Trophoblast cell (in vitro differentiated cells and primary cell): Measurements from ENCODE around the gene BBIP1.
A peak's percentile ranks its signal among the peaks of the same experiment; 100 is the strongest.

Experiments
- DNase-seq, 2 donors: peaks; one replicate each; pipeline ENCODE4 v3.0.0-alpha.2; 2016
- H2AFZ ChIP-seq: 2 replicates; pipeline ENCODE4 v1.6.1; 2013; ENCODE audit warnings: low read length, moderate library complexity, mild to moderate bottlenecking; ENCODE audit not compliant: insufficient read depth, poor library complexity
- H2AK5ac ChIP-seq: 2 replicates; pipeline ENCODE4 v1.6.1; 2013; ENCODE audit warnings: mild to moderate bottlenecking, low read length
- H2BK120ac ChIP-seq: 2 replicates; pipeline ENCODE4 v1.6.1; 2013; ENCODE audit warnings: low read length, mild to moderate bottlenecking, moderate library complexity; ENCODE audit not compliant: insufficient read depth, poor library complexity
- H2BK12ac ChIP-seq: 2 replicates; pipeline ENCODE4 v1.6.1; 2013; ENCODE audit warnings: mild to moderate bottlenecking, low read length, moderate library complexity
- H2BK5ac ChIP-seq: 2 replicates; pipeline ENCODE4 v1.6.1; 2013; ENCODE audit warnings: low read length, low read depth, moderate library complexity, mild to moderate bottlenecking; ENCODE audit not compliant: poor library complexity
- H3K14ac ChIP-seq: 2 replicates; pipeline ENCODE4 v1.6.1; 2013; ENCODE audit warnings: mild to moderate bottlenecking, low read length
- H3K18ac ChIP-seq: 2 replicates; pipeline ENCODE4 v1.6.1; 2013; ENCODE audit warnings: mild to moderate bottlenecking, low read length
- H3K23ac ChIP-seq: 2 replicates; pipeline ENCODE4 v1.6.1; 2013; ENCODE audit warnings: low read length
- H3K27ac ChIP-seq: 2 replicates; pipeline ENCODE4 v1.5.1; 2013; ENCODE audit warnings: low read depth, mild to moderate bottlenecking, inconsistent platforms, low read length, moderate library complexity
- H3K27me3 ChIP-seq: 2 replicates; pipeline ENCODE4 v1.6.1; 2013; ENCODE audit warnings: inconsistent platforms, mild to moderate bottlenecking, low read length, moderate library complexity; ENCODE audit not compliant: insufficient read depth
- H3K36me3 ChIP-seq, 2 experiments: 1 replicate in 1 of 2; 2 replicates in 1 of 2; pipeline ENCODE4 v1.6.1; 2013; ENCODE audit warnings: low read length in 2 of 2, mild to moderate bottlenecking in 2 of 2, moderate library complexity in 1 of 2; ENCODE audit not compliant: insufficient read depth in 2 of 2, control insufficient read depth in 1 of 2
- H3K4ac ChIP-seq: 2 replicates; pipeline ENCODE4 v1.6.1; 2013; ENCODE audit warnings: low read depth, mild to moderate bottlenecking, low read length, moderate library complexity
- H3K4me1 ChIP-seq, 2 experiments: 1 replicate in 1 of 2; 2 replicates in 1 of 2; pipeline ENCODE4 v1.6.1; 2013; ENCODE audit warnings: low read length in 2 of 2, mild to moderate bottlenecking in 2 of 2, moderate library complexity in 1 of 2; ENCODE audit not compliant: insufficient read depth in 2 of 2, control insufficient read depth in 1 of 2
- H3K4me2 ChIP-seq: 2 replicates; pipeline ENCODE4 v1.6.1; 2013; ENCODE audit warnings: inconsistent platforms, mild to moderate bottlenecking, low read length, moderate library complexity
- H3K4me3 ChIP-seq: 2 replicates; pipeline ENCODE4 v1.5.1; 2013; ENCODE audit warnings: mild to moderate bottlenecking, low read depth, low read length, inconsistent platforms
- H3K79me1 ChIP-seq: one replicate; pipeline ENCODE4 v1.6.1; 2013; ENCODE audit warnings: low read length
- H3K79me2 ChIP-seq: 2 replicates; pipeline ENCODE4 v1.6.1; 2013; ENCODE audit warnings: low read length, mild to moderate bottlenecking; ENCODE audit not compliant: control insufficient read depth, insufficient read depth, poor library complexity
- H3K9ac ChIP-seq: 2 replicates; pipeline ENCODE4 v1.6.1; 2013; ENCODE audit warnings: mild to moderate bottlenecking, low read length
- H3K9me3 ChIP-seq: 2 replicates; pipeline ENCODE4 v1.6.1; 2013; ENCODE audit warnings: low read depth, mild to moderate bottlenecking, control low read depth, inconsistent platforms, low read length; ENCODE audit not compliant: insufficient read depth
- H4K12ac ChIP-seq: 2 replicates; pipeline ENCODE4 v1.6.1; 2013; ENCODE audit warnings: low read depth, mild to moderate bottlenecking, low read length, moderate library complexity
- H4K8ac ChIP-seq: 2 replicates; pipeline ENCODE4 v1.6.1; 2013; ENCODE audit warnings: low read depth, mild to moderate bottlenecking, low read length, moderate library complexity
- H4K91ac ChIP-seq: one replicate; pipeline ENCODE4 v1.6.1; 2013; ENCODE audit warnings: low read depth, mild to moderate bottlenecking, low read length, moderate library complexity
- WGBS: extraction: QIAGEN DNeasy Blood & Tissue Kit; methylation state at CpG from one replicate; pipeline ENCODE4 v1.1.7; 2013; ENCODE audit warnings: missing lambda C conversion rate; ENCODE audit not compliant: insufficient read length, insufficient coverage; ENCODE audit errors: extremely low coverage; 5-methylcytosine and 5-hydroxymethylcytosine counted together

The BBIP1 gene

GRCh38 chr10:110910138-110910537, 8.8 kb downstream of the BBIP1 start:
- no peak overlapping the region for H3K23ac ChIP-seq
- no peaks in the 10 kb centered on the region for H3K79me2 ChIP-seq
- H2BK120ac ChIP-seq, result no peak overlapping the region
- no peaks in the 10 kb centered on the region for H3K9me3 ChIP-seq
- no peaks in the 10 kb centered on the region for H3K79me1 ChIP-seq
- no peak overlapping the region for H4K91ac ChIP-seq
- no peaks in the 10 kb centered on the region for H3K4me1 ChIP-seq
- no peak overlapping the region for H2BK12ac ChIP-seq
- H3K27me3 ChIP-seq, result no peaks in the 10 kb centered on the region
- H3K4me3 ChIP-seq, result no peak overlapping the region
- DNase-seq, result no peak
- H4K8ac ChIP-seq, result no peak overlapping the region
- no CpG with 5 or more reads among the region's 4 CpGs for WGBS
- H2AK5ac ChIP-seq, result no peak overlapping the region
- no peaks in the 10 kb centered on the region for H3K36me3 ChIP-seq
- H2AFZ ChIP-seq, result no peak overlapping the region
- H3K9ac ChIP-seq, result no peak overlapping the region
- H3K27ac ChIP-seq, result no peak overlapping the region
- H2BK5ac ChIP-seq, result no peak overlapping the region
- H3K4me2 ChIP-seq, result no peak overlapping the region
- no peak overlapping the region for H3K4ac ChIP-seq
- no peak overlapping the region for H3K14ac ChIP-seq
- no peak overlapping the region for H3K18ac ChIP-seq
- H4K12ac ChIP-seq, result no peak overlapping the region

GRCh38 chr10:110903280-110904278, 15.4 kb downstream of the BBIP1 start:
- H3K79me1 ChIP-seq, result no peaks in the 10 kb centered on the region
- H3K4ac ChIP-seq, result no peak overlapping the region
- H2BK120ac ChIP-seq, result no peak overlapping the region
- no peaks in the 10 kb centered on the region for H3K9me3 ChIP-seq
- H3K79me2 ChIP-seq, result no peaks in the 10 kb centered on the region
- H3K36me3 ChIP-seq, result peaks cover 2 to 3% of the 10 kb centered on the region in 2 experiments
- H3K14ac ChIP-seq, result no peak overlapping the region
- H3K4me3 ChIP-seq, result no peak overlapping the region
- no peak overlapping the region for H4K12ac ChIP-seq
- H2BK12ac ChIP-seq, result peak overlapping the region; percentile 61
- WGBS, result no CpG with 5 or more reads among the region's 3 CpGs
- no peak overlapping the region for H2BK5ac ChIP-seq
- peak overlapping the region; percentile 17 for H3K23ac ChIP-seq
- H3K27me3 ChIP-seq, result no peaks in the 10 kb centered on the region
- H4K91ac ChIP-seq, result no peak overlapping the region
- DNase-seq, result peak in 1 of 2 donors; percentile 51
- H2AK5ac ChIP-seq, result no peak overlapping the region
- no peak overlapping the region for H3K27ac ChIP-seq
- no peak overlapping the region for H3K18ac ChIP-seq
- H3K4me1 ChIP-seq, result no peaks in the 10 kb centered on the region
- H3K4me2 ChIP-seq, result no peak overlapping the region
- no peak overlapping the region for H4K8ac ChIP-seq
- no peak overlapping the region for H2AFZ ChIP-seq
- H3K9ac ChIP-seq, result no peak overlapping the region

GRCh38 chr10:110901954-110902819, 16.8 kb downstream of the BBIP1 start:
- Histone ChIP-seq H2BK12ac (no peak overlapping the region), H2BK120ac (no peak overlapping the region), H3K79me2 (no peaks in the 10 kb centered on the region), H3K18ac (no peak overlapping the region), H3K9ac (no peak overlapping the region), H2AFZ (no peak overlapping the region), H3K4me3 (no peak overlapping the region), H3K14ac (no peak overlapping the region), H4K8ac (no peak overlapping the region), H3K27ac (no peak overlapping the region), H4K91ac (no peak overlapping the region), H3K79me1 (no peaks in the 10 kb centered on the region), H3K4me1 (no peaks in the 10 kb centered on the region), H4K12ac (no peak overlapping the region), H3K4ac (no peak overlapping the region), H3K23ac (no peak overlapping the region), H2AK5ac (no peak overlapping the region), H3K9me3 (no peaks in the 10 kb centered on the region), H2BK5ac (no peak overlapping the region), H3K27me3 (no peaks in the 10 kb centered on the region), H3K4me2 (no peak overlapping the region), H3K36me3 (peaks cover 3 to 4% of the 10 kb centered on the region in 2 experiments)
- WGBS, result no CpG with 5 or more reads among the region's 7 CpGs
- DNase-seq, result peak; percentile 56 to 72

GRCh38 chr10:110900983-110901382, 18.0 kb downstream of the BBIP1 start:
- Histone ChIP-seq H2BK120ac (no peak overlapping the region), H3K4me1 (no peaks in the 10 kb centered on the region), H3K27me3 (no peaks in the 10 kb centered on the region), H3K18ac (no peak overlapping the region), H4K12ac (no peak overlapping the region), H3K4me2 (no peak overlapping the region), H4K8ac (no peak overlapping the region), H4K91ac (no peak overlapping the region), H3K79me1 (no peaks in the 10 kb centered on the region), H2BK12ac (no peak overlapping the region), H3K36me3 (peaks cover 3 to 9% of the 10 kb centered on the region in 2 experiments), H2BK5ac (no peak overlapping the region), H3K4me3 (no peak overlapping the region), H3K4ac (no peak overlapping the region), H3K9me3 (no peaks in the 10 kb centered on the region), H3K79me2 (no peaks in the 10 kb centered on the region), H3K9ac (no peak overlapping the region), H3K27ac (no peak overlapping the region), H2AFZ (no peak overlapping the region), H3K14ac (no peak overlapping the region), H2AK5ac (no peak overlapping the region), H3K23ac (no peak overlapping the region)
- no CpG with 5 or more reads among the region's 2 CpGs for WGBS
- no peak for DNase-seq
